ENCODE data around the gene ATXN10.
"Not testable (repeated sequence)": the region's sequence is repeated elsewhere in the genome, so short reads cannot be mapped to it uniquely, and the experiment has no call there.

Gene ATXN10

DNA sequence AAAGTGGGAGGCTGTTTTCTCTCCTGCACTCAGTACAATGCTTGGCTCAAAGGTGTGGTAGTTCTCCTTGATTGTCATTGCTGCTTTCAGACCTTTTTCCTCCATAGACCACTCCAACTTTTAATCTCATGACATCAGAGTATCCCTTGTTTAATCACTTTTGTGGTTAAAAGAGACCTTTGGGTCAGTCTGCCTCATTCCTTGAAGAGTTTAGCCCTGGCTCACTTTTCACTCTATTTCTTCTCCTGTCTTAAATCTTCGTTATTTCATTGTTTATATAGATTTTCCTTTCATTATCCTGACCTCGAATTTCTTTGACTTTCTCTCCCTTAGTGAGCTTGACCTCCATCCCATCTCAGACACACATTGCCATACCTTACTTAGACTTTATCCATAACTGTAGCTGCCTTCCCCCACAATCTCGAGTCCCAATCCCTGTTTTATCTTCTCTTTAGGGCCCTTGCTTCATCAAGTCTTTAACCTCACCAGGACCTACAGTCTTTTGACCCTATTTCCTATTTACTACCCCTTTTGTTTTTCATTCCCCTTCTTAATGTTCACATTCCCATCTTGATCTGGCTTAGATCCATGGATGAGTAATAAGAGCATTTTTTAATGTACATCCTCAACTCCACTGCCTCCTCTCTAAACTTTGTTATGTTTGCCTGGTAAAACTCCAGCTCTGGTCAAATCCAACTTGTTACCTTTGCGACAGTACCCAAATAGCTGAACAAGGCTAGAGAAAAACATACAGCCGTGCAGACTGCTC, 9.5 kb downstream of the ATXN10 start:
- Histone ChIP-seq H3K9me2 (replicated peaks; ENCODE audit: insufficient read depth, low read length) (no peaks in the 10 kb centered on the region), H2AFZ (ENCODE audit: low read depth, low read length, severe bottlenecking) (no peak overlapping the region), H3K9me3 (ENCODE audit: insufficient read depth, low read length) (no peaks in the 10 kb centered on the region), H3K9ac (ENCODE audit: low read length) (no peak overlapping the region), H3K27ac (ENCODE audit: low read depth, low read length) (no peak overlapping the region), H3K4me2 (ENCODE audit: low read depth, low read length, poor library complexity, severe bottlenecking) (no peak overlapping the region), H4K20me1 (ENCODE audit: low read depth, low read length) (peaks cover 38% of the 10 kb centered on the region), H3K79me2 (ENCODE audit: insufficient read depth, low read length) (peaks cover 100% of the 10 kb centered on the region), H3K4me3 (ENCODE audit: insufficient read depth, low read length, poor library complexity, severe bottlenecking) (no peak overlapping the region), H3F3A (ENCODE audit: insufficient read depth) (peaks cover 9% of the 10 kb centered on the region; the same call in 1 of the 2 replicates), H3K27me3 (ENCODE audit: low read length) (no peaks in the 10 kb centered on the region), H3K36me3 (ENCODE audit: low read length) (0 out of 2 replicates have a peak, but pooled peaks cover 2% of the 10 kb centered on the region)
- TF ChIP-seq, protein P1, sequence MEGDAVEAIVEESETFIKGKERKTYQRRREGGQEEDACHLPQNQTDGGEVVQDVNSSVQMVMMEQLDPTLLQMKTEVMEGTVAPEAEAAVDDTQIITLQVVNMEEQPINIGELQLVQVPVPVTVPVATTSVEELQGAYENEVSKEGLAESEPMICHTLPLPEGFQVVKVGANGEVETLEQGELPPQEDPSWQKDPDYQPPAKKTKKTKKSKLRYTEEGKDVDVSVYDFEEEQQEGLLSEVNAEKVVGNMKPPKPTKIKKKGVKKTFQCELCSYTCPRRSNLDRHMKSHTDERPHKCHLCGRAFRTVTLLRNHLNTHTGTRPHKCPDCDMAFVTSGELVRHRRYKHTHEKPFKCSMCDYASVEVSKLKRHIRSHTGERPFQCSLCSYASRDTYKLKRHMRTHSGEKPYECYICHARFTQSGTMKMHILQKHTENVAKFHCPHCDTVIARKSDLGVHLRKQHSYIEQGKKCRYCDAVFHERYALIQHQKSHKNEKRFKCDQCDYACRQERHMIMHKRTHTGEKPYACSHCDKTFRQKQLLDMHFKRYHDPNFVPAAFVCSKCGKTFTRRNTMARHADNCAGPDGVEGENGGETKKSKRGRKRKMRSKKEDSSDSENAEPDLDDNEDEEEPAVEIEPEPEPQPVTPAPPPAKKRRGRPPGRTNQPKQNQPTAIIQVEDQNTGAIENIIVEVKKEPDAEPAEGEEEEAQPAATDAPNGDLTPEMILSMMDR (IDR thresholded peaks at IDR 0.05; ENCODE audit: insufficient read depth, low read length, poor library complexity, severe bottlenecking): no peak
- no peak for TF ChIP-seq EZH2phosphoT487 (conservative IDR thresholded peaks at IDR 0.05; ENCODE audit: low read length)

DNA sequence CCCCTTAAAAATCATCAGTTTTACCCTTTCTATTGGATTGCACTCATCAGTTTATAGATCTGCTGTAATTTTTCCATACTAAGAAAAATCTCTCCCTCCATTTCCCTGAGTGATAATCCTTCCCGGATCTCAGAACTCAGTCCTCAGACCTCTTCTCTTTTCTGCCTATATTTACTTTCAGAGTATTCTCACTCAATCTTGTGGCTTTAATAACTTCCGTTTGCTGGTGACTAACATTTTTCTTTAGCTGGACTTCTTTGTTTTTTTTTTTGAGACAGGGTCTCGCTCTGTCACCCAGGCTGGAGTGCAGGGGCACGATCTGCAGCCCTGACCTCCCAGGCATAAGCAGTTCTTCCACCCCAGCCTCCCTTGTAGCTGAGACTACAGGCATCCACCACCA, 10.4 kb downstream of the ATXN10 start:
- peaks cover 40% of the 10 kb centered on the region for H4K20me1 ChIP-seq (ENCODE audit: low read depth, low read length)
- H3K27me3 ChIP-seq (ENCODE audit: low read length): no peaks in the 10 kb centered on the region
- no peak for TF ChIP-seq EZH2phosphoT487 (conservative IDR thresholded peaks at IDR 0.05; ENCODE audit: low read length)
- TF ChIP-seq, protein P1 (IDR thresholded peaks at IDR 0.05; ENCODE audit: insufficient read depth, low read length, poor library complexity, severe bottlenecking): no peak
- peaks cover 3% of the 10 kb centered on the region; the same call in 1 of the 2 replicates for H3K36me3 ChIP-seq (ENCODE audit: low read length)
- no peaks in the 10 kb centered on the region for H3K9me2 ChIP-seq (replicated peaks; ENCODE audit: insufficient read depth, low read length)
- H3K27ac ChIP-seq (ENCODE audit: low read depth, low read length): no peak overlapping the region
- no peak overlapping the region for H2AFZ ChIP-seq (ENCODE audit: low read depth, low read length, severe bottlenecking)
- peaks cover 100% of the 10 kb centered on the region for H3K79me2 ChIP-seq (ENCODE audit: insufficient read depth, low read length)
- H3K4me2 ChIP-seq (ENCODE audit: low read depth, low read length, poor library complexity, severe bottlenecking): no peak overlapping the region
- no peak overlapping the region for H3K9ac ChIP-seq (ENCODE audit: low read length)
- no peaks in the 10 kb centered on the region for H3K9me3 ChIP-seq (ENCODE audit: insufficient read depth, low read length)
- no peak overlapping the region for H3K4me3 ChIP-seq (ENCODE audit: insufficient read depth, low read length, poor library complexity, severe bottlenecking)
- H3F3A ChIP-seq (ENCODE audit: insufficient read depth): peaks cover 9% of the 10 kb centered on the region; the same call in 1 of the 2 replicates

DNA sequence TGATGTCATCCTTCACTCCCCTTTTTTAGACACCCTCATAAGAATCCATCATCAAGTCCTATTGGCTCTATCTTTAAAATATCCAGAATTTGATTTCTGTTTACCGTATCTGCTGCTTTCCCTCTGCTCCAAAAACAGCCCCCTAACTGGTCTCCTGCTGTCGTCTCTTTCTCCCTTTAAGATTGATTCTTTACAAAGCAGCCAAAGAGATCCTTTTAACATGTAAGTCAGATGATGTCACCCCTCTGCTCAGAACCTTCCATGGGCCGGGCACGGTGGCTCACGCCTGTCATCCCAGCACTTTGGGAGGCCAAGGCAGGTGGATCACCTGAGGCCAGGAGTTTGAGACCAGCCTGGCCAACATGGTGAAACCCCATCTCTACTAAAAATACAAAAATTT, 11.1 kb downstream of the ATXN10 start:
- not testable (repeated sequence) for H3F3A ChIP-seq (ENCODE audit: insufficient read depth); H3K9ac ChIP-seq (ENCODE audit: low read length); H3K36me3 ChIP-seq (ENCODE audit: low read length); H3K9me2 ChIP-seq (replicated peaks; ENCODE audit: insufficient read depth, low read length); H3K4me2 ChIP-seq (ENCODE audit: low read depth, low read length, poor library complexity, severe bottlenecking); H3K4me3 ChIP-seq (ENCODE audit: insufficient read depth, low read length, poor library complexity, severe bottlenecking); H2AFZ ChIP-seq (ENCODE audit: low read depth, low read length, severe bottlenecking); H3K27me3 ChIP-seq (ENCODE audit: low read length); H3K27ac ChIP-seq (ENCODE audit: low read depth, low read length); H3K9me3 ChIP-seq (ENCODE audit: insufficient read depth, low read length)
- Histone ChIP-seq H3K79me2 (ENCODE audit: insufficient read depth, low read length) (peaks cover 100% of the 10 kb centered on the region), H4K20me1 (ENCODE audit: low read depth, low read length) (peaks cover 39% of the 10 kb centered on the region)

DNA sequence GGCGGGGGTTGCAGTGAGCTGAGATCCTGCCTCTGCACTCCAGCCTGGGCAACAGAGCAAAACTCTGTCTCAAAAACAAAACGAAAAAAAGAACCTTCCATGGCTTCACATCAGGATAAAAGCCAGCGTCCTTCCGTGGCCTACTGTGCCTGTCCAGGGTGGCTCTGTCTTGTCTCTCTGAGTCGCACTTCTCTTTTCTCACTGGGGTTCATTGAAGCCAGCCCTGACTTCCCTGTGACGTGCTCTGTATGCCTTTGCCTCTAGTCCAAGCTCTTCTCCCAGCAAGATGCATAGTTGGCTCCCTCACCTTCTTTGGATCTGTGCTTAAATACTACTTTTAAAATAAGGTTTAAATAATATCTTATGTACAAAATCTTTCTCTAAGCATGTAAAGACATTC, 11.6 kb downstream of the ATXN10 start:
- Histone ChIP-seq H3K27me3 (ENCODE audit: low read length) (no peaks in the 10 kb centered on the region), H3K36me3 (ENCODE audit: low read length) (peaks cover 6% of the 10 kb centered on the region; the same call in 1 of the 2 replicates), H4K20me1 (ENCODE audit: low read depth, low read length) (peaks cover 34% of the 10 kb centered on the region), H3K9me3 (ENCODE audit: insufficient read depth, low read length) (no peaks in the 10 kb centered on the region), H3K79me2 (ENCODE audit: insufficient read depth, low read length) (peaks cover 100% of the 10 kb centered on the region), H3K4me2 (ENCODE audit: low read depth, low read length, poor library complexity, severe bottlenecking) (no peak overlapping the region), H3K27ac (ENCODE audit: low read depth, low read length) (0 out of 2 replicates have a peak overlapping the region, but pooled peaks have one; percentile 5), H3K9ac (ENCODE audit: low read length) (no peak overlapping the region), H3F3A (ENCODE audit: insufficient read depth) (0 out of 2 replicates have a peak, but pooled peaks cover 4% of the 10 kb centered on the region), H3K9me2 (replicated peaks; ENCODE audit: insufficient read depth, low read length) (no peaks in the 10 kb centered on the region), H3K4me3 (ENCODE audit: insufficient read depth, low read length, poor library complexity, severe bottlenecking) (no peak overlapping the region), H2AFZ (ENCODE audit: low read depth, low read length, severe bottlenecking) (no peak overlapping the region)
- no peak for TF ChIP-seq EZH2phosphoT487 (conservative IDR thresholded peaks at IDR 0.05; ENCODE audit: low read length)
- TF ChIP-seq, protein P1 (IDR thresholded peaks at IDR 0.05; ENCODE audit: insufficient read depth, low read length, poor library complexity, severe bottlenecking): no peak
